HG02870 (cell line): ENCODE results near the gene OR6B2.

Source experiments
- ATAC-seq: cut with Tn5 transposase; IDR thresholded peaks from one replicate; pipeline ENCODE4 v1.9.1; 2021; ENCODE audit warnings: mild to moderate bottlenecking, moderate library complexity; ENCODE audit not compliant: unreplicated experiment

Gene OR6B2

GRCh38 chr2:240042740-240043139 lies 12.5 kb upstream of the OR6B2 start:
- ATAC-seq, result no peak

- no peak for ATAC-seq
Observed at GRCh38 chr2:240041363-240041762, 11.1 kb upstream of the OR6B2 start.

DNA sequence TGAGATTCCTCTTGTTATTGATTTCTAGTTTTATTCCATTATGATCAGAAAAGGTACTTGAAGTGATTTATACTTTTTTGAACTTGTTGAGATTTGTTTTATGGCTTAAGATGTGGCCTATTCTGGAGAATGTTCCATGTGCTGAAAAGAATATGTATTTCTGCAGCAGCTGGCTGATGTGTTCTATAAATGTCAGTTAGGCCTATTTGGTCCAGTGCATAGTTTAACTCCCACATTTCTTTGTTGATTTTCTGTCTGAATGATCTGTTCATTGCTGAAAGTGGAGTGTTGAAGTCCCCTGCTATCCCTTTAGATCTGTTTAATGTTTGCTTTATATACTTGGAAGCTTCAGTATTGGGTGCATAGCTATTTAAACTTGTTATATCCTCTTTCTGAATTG lies 7.1 kb upstream of the OR6B2 start:
- ATAC-seq, result no peak

- no peak for ATAC-seq
Observed at GRCh38 chr2:240033330-240033678, 3.1 kb upstream of the OR6B2 start.

DNA sequence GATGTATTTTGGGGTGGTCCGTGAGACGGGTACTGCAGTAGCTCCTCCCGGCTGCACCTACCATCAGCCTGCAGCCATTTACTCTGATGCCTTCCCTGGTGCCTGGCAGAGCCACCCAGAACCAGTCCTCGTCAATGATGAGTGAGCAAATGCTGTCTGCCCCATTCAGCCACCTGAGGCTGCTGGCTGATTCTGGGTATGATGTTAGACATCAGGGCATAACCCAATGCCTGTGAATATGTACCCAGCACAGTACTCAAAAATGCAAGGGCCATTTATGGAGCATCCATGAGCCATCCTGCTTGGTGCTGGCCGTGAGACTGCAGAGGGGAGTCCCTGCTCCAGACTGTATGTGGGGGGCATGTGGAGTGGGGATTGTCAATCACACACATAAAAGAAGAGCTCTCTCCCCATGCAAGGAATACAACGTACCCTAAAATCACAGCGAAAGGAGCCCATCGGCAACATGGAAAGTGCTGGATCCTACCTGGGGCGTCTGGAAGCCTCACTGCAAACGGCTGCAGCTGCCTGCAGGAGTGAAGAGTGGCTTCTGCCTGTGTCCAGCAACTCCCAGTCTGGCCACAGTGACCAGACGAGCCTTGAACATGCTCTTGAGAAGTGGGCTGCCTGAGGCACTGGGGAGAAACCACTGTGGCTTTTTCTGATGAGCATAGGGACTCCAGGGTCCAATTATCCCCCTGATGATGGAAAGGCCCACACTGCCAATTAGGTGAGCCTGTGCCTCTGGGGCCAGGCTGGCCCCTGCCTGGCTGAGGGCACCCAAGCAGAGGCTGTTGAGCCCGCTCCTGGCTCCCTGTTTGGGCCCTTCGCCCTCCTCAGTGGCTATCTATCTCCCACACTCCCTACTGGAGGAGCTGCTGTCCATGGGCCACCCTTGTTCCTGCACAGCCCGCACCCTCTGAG lies 2.4 kb upstream of the OR6B2 start:
- ATAC-seq, result no peak

GRCh38 chr2:240024766-240025165 lies 5.5 kb downstream of the OR6B2 start:
- ATAC-seq, result peak; percentile 16

DNA sequence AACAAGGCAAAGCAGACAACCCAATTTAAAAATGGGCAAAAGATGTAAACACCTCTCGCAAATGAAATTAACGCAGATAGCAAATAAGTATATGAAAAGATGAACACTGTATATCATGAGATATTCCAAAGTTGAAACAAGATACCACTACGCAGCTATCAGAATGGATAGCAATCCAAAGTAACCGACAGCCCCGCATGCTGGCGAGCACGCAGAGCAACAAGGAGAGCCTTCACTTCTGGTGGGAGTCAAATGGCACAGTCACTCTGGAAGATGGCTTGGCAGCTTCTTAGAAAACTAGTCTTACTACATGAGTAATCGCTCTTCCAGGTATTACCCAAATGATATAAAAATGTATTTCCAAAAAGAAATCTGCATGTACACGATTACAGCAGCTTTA lies 6.4 kb downstream of the OR6B2 start:
- no peak for ATAC-seq

DNA sequence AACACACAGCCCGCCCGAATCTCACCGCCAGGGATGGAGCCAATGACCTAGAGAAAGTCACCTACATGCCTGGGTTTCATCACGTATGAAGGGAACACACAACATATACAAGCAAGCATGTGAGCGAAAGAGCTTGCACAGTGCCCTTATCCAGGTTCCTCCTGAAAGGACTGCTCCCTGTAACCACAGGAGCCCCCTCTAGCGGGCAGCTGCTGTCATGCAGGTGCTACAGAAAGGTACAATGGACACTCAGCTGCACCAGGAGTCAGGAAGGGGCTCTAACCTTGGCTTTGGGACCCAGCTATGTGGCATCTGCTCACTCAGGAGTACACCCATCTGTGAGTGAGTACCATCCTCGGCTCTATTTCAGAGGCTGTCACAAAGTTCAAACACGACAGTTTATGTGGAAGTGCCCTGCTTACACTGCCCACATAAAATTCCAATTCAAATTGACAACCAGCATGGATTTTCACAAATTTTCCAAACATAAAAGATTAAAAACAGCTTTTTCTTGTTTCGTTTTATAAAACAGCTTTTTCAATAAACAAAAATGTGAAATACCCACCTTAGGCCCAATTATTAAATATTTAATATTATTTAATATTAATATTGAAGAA lies 8.6 kb downstream of the OR6B2 start:
- no peak for ATAC-seq

DNA sequence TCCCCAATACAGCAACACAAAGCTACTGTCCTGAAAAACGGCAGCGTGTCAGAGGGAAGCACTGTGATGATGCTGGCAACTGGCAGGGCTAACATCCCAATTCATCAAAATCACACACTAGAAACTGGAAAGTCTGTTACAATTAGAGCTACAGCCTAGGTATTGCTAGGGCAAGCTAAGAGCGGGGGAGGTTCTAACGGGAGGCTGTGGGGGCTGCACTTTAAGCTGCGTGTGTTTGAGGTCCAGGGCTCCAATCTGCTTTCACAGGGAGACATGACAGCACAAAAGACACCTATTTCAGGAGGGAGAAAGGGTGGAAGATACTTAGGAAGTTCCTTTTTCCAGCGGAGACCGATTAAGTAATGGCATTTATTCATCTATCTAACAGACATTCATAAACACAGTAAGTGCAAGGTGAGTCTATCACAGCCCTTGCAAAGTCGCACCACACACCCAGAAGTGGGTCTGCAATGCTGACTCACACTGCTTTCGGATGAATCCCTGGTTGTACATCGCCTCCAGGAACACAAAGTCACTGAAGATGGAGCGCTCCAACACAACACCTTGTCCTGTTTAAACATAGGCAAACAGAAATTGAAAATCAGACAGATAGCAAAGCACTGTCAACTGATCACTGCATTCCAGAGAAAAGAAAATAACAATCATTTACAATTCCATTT lies 12.0 kb downstream of the OR6B2 start:
- no peak for ATAC-seq

DNA sequence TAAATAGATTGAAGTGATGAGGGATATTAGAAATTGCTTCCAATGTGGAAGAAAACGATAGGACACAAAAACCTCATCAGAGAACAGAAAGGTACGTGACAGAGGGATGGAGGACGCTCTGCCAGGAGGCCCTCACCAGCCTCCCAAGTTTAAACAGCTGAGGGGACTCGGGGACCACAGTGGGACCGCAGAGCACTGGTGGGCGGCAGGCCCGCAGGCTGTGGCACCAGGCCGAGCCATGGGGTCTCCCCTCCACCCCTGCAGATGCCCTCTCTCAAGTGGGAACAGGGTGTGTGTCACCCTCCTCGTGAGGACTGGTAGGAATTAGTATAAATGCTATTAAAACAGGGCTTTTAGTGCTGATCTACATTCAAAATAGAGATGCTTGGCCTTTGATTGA lies 15.9 kb downstream of the OR6B2 start:
- no peak for ATAC-seq

DNA sequence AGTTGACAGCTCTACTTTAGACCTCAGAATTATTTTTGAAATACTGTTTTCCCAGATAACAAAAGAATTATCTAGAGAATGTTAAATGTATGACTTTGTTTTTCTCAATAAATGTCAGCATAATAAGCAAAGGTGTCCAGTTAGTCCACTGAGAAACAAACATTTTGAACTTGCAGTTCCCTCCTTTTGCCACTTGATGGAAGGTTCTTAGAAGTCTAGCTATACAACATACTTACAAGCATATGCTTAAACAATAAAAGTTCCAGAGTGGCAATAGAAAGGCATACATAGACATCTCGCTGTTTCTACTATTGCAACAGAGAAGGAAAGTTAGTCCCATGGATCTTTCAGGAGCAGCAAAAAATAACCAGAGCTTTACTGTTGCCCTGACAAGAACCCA lies 16.9 kb downstream of the OR6B2 start:
- no peak for ATAC-seq

- no peak for ATAC-seq
Observed at GRCh38 chr2:240002983-240003382, 27.2 kb downstream of the OR6B2 start.

DNA sequence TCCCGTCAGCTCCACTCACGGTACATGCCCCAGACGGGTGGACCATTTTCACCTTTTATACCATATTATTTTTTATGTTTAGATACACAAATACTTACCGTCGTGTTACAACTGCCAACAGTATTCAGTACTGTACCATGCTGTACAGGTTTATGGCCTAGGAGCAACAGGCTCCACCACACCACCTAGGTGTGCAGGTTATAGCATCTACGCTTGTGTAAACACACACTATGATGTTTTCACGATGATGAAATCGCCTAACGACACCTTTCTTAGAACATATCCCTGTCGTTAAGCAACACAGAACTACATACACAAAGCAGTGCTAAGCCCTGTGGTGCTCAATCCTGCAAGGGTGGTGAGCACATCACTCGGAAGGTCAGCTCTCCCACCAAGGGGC lies 29.6 kb downstream of the OR6B2 start:
- no peak for ATAC-seq

DNA sequence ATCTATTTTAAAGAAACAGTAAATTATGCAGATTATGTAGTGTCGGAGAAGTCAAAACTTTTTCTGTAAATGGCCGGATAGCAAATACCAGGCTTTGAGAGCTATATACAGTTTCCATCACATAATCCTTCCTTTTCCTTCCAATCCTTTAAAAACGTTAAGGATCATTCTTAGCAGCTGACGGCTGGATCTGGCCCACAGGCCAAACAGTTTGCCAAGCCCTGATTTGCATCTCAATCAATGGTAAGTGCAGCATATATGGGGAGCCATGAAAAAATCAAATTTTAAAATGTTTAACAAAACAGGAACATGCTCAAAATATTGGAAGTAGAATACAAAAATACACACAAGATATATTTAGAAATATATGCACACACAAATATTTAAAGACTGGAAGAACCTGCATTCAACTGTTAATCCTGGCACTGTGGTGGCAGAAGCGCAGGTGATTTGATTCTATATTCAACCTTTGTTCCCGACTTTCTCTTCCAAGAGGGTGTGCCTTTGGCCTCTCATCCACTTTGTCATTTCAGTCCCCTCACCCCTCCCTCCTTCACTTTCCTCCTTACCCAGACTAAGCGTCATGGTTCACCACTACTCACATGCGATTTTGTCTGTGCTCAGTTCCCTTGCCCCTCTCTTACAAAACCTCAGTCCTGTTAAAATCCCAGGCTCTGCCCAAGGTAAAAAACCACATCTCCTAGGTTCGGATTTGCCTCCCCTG lies 32.4 kb downstream of the OR6B2 start:
- ATAC-seq, result no peak

DNA sequence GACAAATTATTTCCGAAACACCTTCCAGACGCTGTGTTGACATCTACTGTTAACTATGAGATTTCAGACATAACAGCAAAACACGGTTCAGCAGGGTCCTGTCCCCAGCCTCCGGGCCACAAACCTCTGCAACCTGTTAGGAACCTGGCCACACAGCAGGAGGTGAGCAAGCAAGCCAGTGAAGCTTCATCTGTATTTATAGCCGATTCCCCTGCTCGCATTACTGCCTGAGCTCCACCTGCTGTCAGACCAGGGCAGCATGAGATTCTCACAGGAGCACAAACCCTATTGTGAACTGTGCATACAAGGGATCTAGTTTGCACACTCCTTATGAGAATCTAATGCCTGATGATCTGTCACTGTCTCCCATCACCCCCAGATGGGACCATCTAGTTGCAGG lies 36.1 kb downstream of the OR6B2 start:
- no peak for ATAC-seq

GRCh38 chr2:239993291-239993690 lies 36.9 kb downstream of the OR6B2 start:
- no peak for ATAC-seq

- ATAC-seq, result no peak
Observed at GRCh38 chr2:239991689-239992314, 38.4 kb downstream of the OR6B2 start.

DNA sequence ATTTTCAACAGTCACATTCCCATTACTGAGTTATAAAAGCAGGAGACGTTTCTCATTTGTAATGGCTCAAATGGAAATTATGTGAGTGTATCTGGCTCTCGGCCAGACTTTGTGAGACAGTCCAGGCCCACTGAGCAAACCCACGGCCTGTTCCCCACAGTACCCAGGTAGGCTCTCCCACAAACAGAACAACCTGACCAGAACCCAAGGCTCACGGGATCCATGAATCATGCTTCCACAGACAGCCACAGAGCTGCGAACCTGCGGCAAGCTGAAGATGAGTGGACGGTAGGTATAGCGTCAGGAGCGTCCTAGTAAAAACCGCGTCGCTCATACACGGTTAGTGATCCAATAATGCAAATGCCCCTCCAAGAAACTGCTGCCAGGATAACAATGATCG lies 39.3 kb downstream of the OR6B2 start:
- ATAC-seq, result no peak

GRCh38 chr2:239985356-239985755 lies 44.9 kb downstream of the OR6B2 start:
- ATAC-seq, result no peak

GRCh38 chr2:239984421-239985194 lies 45.6 kb downstream of the OR6B2 start:
- ATAC-seq, result no peak
